HepG2 (cell line): ENCODE results near the gene HOXD3. TPM values are rescaled to one million over a fixed set of nuclear protein-coding genes. Genes with fewer than 3 reads are reported as not detected.
A peak's percentile ranks its signal among the peaks of the same experiment; 100 is the strongest.

ENCODE experiments used
- ATAC-seq: fragments of 200-7000 bp; cut with Tn5 transposase; 3 replicates; pipeline ENCODE4 v1.9.1; 2020; ENCODE audit warnings: mild to moderate bottlenecking, moderate library complexity
- BruUV-seq: library from RNA; stranded (reverse); fragments of 400-500 nt; replicated peaks from 2 replicates; lab custom pipeline; 2021; lab: Mats Ljungman, UMichigan
- CTCF ChIA-PET: fragments of 300-600 bp; formaldehyde crosslinking; extraction: SDS; loops from one replicate; lab custom pipeline; 2021; ENCODE audit warnings: low total read pairs, inconsistent platforms, low intra/inter-chr PET ratio; lab: Yijun Ruan, JAX
- POLR2A ChIA-PET: fragments of 350-600 bp; sonication (Branson Sonifier 250); formaldehyde crosslinking; loops from one replicate; lab custom pipeline; 2020; ENCODE audit warnings: antibody characterized with exemption, inconsistent platforms; lab: Yijun Ruan, JAX
- DNase-seq: peaks from one replicate; pipeline ENCODE4 v3.0.0-alpha.2; 2015; ENCODE audit warnings: low spot score
- FAIRE-seq: peaks from 3 replicates; lab custom pipeline; 2011; peaks lifted over from hg19 to GRCh38; lab: Jason Lieb, UNC
- H2AFZ ChIP-seq: one replicate; pipeline ENCODE4 v1.6.1; 2011; ENCODE audit warnings: low read length, inconsistent platforms
- H3K27ac ChIP-seq: fragments of 300-600 bp; 3 replicates; pipeline ENCODE4 v1.8.0; 2011; ENCODE audit warnings: mixed run types, mild to moderate bottlenecking, mixed read lengths, low read length, inconsistent platforms; ENCODE audit not compliant: insufficient read depth; ENCODE audit errors: extremely low read length
- H3K27me3 ChIP-seq, 2 experiments: fragments of 200-600 bp in 1 of 2; 2 replicates in 1 of 2; 3 replicates in 1 of 2; pipeline versions ENCODE4 v1.6.0 to v1.8.0; 2011; ENCODE audit warnings: low read length in 2 of 2, mild to moderate bottlenecking in 2 of 2, moderate library complexity in 2 of 2, inconsistent platforms in 1 of 2; ENCODE audit not compliant: insufficient read depth in 2 of 2, control insufficient read depth in 1 of 2
- H3K36me3 ChIP-seq, 2 experiments: fragments of 200-600 bp in 1 of 2; replicated peaks in 1 of 2; 2 replicates in 1 of 2; 3 replicates in 1 of 2; pipeline versions ENCODE4 v1.5.1 to v1.8.0; 2011; ENCODE audit warnings: low read length in 2 of 2, inconsistent platforms in 1 of 2; ENCODE audit not compliant: insufficient read depth in 2 of 2, control insufficient read depth in 1 of 2
- H3K4me1 ChIP-seq: 2 replicates; pipeline ENCODE4 v1.5.1; 2012; ENCODE audit warnings: low read length, inconsistent platforms; ENCODE audit not compliant: insufficient read depth
- H3K4me2 ChIP-seq: 2 replicates; pipeline ENCODE4 v1.6.0; 2011; ENCODE audit warnings: low read depth, low read length, inconsistent platforms
- H3K4me3 ChIP-seq, 3 experiments: fragments of 200-600 bp in 1 of 3; sonication (generic), shearing (Covaris generic) in 1 of 3; replicated peaks in 1 of 3; 2 replicates each; pipeline ENCODE4 v1.5.1; 2011 to 2016; ENCODE audit warnings: low read length in 3 of 3, inconsistent platforms in 2 of 3, low read depth in 2 of 3, mild to moderate bottlenecking in 2 of 3, control low read depth in 1 of 3, mixed read lengths in 1 of 3; ENCODE audit not compliant: insufficient read depth in 1 of 3
- H3K79me2 ChIP-seq: one replicate; pipeline ENCODE4 v1.6.1; 2011; ENCODE audit warnings: low read length, inconsistent platforms; ENCODE audit not compliant: insufficient read depth
- H3K9ac ChIP-seq: 2 replicates; pipeline ENCODE4 v1.6.0; 2011; ENCODE audit warnings: mild to moderate bottlenecking, low read depth, low read length, inconsistent platforms; ENCODE audit not compliant: insufficient read depth
- H3K9me3 ChIP-seq: 2 replicates; pipeline ENCODE4 v1.5.1; 2012; ENCODE audit warnings: mild to moderate bottlenecking, low read length
- H4K20me1 ChIP-seq: 2 replicates; pipeline ENCODE4 v1.6.0; 2011; ENCODE audit warnings: inconsistent platforms, mild to moderate bottlenecking, low read length, moderate library complexity; ENCODE audit not compliant: insufficient read depth
- CBX2 ChIP-seq, 2 experiments: fragments of 200-600 bp in 1 of 2; sonication (generic); formaldehyde crosslinking in 1 of 2; IDR thresholded peaks; 2 replicates each; pipeline versions ENCODE4 v1.7.0 to v1.8.1; 2018 to 2022; ENCODE audit warnings: low read depth in 2 of 2, low read length in 1 of 2, mild to moderate bottlenecking in 1 of 2, missing genetic modification reagents in 1 of 2
- FOXK2 ChIP-seq: fragments of 450-650 bp; IDR thresholded peaks from 2 replicates; pipeline ENCODE4 v1.6.1; 2016
- MAFF ChIP-seq: IDR thresholded peaks from 2 replicates; pipeline ENCODE4 v1.6.1; 2011; ENCODE audit warnings: low read depth, low read length, improper control_type of control experiment
- MAFK ChIP-seq, 2 experiments: IDR thresholded peaks in 1 of 2; conservative IDR thresholded peaks in 1 of 2; 2 replicates each; pipeline ENCODE4 v1.6.1; 2011; ENCODE audit warnings: improper control_type of control experiment in 2 of 2, low read length in 2 of 2
- SPEN ChIP-seq: sonication (generic); formaldehyde crosslinking; IDR thresholded peaks from 2 replicates; pipeline ENCODE4 v1.5.1; 2020; ENCODE audit warnings: low read depth, mild to moderate bottlenecking, missing genetic modification reagents
- ZNF251 ChIP-seq: sonication (generic); formaldehyde crosslinking; IDR thresholded peaks from 2 replicates; pipeline ENCODE4 v1.9.0; 2021; ENCODE audit warnings: mild to moderate bottlenecking, missing genetic modification reagents
- ZNF296 ChIP-seq: sonication (generic); formaldehyde crosslinking; conservative IDR thresholded peaks from 2 replicates; pipeline ENCODE4 v1.5.0; 2020; ENCODE audit warnings: mild to moderate bottlenecking, missing genetic modification reagents
- WGBS: methylation state at CpG from one replicate; pipeline ENCODE4 v1.1.6; 2017; ENCODE audit warnings: low lambda C conversion rate; 5-methylcytosine and 5-hydroxymethylcytosine counted together
- in situ Hi-C: cut with HindIII; loops from 2 replicates; pipeline ENCODE4 v1.10.0; 2017; ENCODE audit warnings: low pct_unique_long_range_greater_than_20kb; ENCODE audit not compliant: extremely low pct_ligation_motif_present
- intact Hi-C: fragments of 100-400 bp; cut with micrococcal nuclease; formaldehyde crosslinking; loops from one replicate; pipeline ENCODE4 v1.10.0; 2022; ENCODE audit not compliant: unreplicated experiment
- polyA plus RNA-seq, 8 experiments: library from polyadenylated mRNA; depleted of rRNA in 3 of 8; stranded (reverse) in 7 of 8; unstranded in 1 of 8; fragments of >200 nt; fragmentation: Illumina TruSeq in 4 of 8; extraction: Trizol in 4 of 8; gene quantifications; 2 replicates each; pipeline versions ENCODE4 v1.2.1 to v1.2.3, GENCODE V29; 2011 to 2016; ENCODE audit warnings: low read depth in 4 of 8, missing spikeins in 1 of 8, mixed read lengths in 1 of 8; ENCODE audit not compliant: insufficient read depth in 1 of 8
- total RNA-seq, 5 experiments: library from RNA; depleted of rRNA; stranded (reverse); fragments of >200 nt; fragmentation: Illumina TruSeq; extraction: Trizol; gene quantifications; 2 replicates each; pipeline ENCODE4 v1.2.3, GENCODE V29; 2016; ENCODE audit warnings: low read depth in 1 of 5
- TF ChIP-seq, protein P1 (sequence below): sonication (generic); formaldehyde crosslinking; IDR thresholded peaks from 2 replicates; pipeline ENCODE4 v1.4.0; 2020; ENCODE audit warnings: mild to moderate bottlenecking, missing genetic modification reagents
- TF ChIP-seq, protein P2 (sequence below): IDR thresholded peaks from 2 replicates; pipeline ENCODE4 v1.6.1; 2016; ENCODE audit warnings: control low read depth

Gene HOXD3
- total and polyA plus RNA-seq, 2 of the 13 experiments (the other 11 are each of a cell fraction or from before 2014, with no cell fraction given), result 0.05 to 0.09 TPM

DNA sequence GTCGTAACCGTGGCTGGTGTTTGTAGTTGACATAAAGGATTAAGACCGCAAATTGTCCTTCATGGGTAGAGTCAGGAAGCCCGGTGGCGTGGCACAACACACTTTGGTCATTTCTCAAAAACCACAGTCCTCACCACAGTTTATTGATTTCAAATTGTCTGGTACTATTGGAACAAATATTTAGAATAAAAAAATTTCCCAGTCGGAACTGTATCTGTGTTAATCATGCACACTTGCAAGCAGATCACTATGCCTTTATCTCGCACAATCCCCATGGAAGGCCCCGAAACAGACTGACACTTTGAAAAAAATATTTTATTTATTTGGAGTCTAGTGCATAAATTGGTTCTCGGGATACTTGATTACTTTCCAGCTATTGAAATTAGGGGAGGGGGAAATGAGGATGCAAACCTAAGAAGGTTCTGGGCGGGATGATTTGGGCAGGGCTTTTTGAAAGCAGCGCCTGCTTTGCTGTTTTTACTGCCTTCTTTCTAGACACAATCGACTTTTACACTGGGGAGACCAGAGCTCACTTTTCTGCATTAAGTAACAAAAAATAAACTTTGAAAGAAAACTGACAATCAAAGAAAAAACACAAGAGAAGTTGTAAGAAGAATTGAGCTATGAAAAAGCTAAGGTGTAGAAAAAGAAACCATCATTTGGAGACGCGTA, 15.9 kb downstream of the HOXD3 start (continued):
- TF ChIP-seq, protein P1, sequence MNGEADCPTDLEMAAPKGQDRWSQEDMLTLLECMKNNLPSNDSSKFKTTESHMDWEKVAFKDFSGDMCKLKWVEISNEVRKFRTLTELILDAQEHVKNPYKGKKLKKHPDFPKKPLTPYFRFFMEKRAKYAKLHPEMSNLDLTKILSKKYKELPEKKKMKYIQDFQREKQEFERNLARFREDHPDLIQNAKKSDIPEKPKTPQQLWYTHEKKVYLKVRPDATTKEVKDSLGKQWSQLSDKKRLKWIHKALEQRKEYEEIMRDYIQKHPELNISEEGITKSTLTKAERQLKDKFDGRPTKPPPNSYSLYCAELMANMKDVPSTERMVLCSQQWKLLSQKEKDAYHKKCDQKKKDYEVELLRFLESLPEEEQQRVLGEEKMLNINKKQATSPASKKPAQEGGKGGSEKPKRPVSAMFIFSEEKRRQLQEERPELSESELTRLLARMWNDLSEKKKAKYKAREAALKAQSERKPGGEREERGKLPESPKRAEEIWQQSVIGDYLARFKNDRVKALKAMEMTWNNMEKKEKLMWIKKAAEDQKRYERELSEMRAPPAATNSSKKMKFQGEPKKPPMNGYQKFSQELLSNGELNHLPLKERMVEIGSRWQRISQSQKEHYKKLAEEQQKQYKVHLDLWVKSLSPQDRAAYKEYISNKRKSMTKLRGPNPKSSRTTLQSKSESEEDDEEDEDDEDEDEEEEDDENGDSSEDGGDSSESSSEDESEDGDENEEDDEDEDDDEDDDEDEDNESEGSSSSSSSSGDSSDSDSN, result no peak
- TF ChIP-seq ZNF296 (CRISPR knock-in tag) (no peak), ZNF251 (no peak)
- TF ChIP-seq, protein P2, sequence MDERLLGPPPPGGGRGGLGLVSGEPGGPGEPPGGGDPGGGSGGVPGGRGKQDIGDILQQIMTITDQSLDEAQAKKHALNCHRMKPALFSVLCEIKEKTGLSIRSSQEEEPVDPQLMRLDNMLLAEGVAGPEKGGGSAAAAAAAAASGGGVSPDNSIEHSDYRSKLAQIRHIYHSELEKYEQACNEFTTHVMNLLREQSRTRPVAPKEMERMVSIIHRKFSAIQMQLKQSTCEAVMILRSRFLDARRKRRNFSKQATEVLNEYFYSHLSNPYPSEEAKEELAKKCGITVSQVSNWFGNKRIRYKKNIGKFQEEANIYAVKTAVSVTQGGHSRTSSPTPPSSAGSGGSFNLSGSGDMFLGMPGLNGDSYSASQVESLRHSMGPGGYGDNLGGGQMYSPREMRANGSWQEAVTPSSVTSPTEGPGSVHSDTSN, result no peak

- no peak overlapping the region for H3K27ac ChIP-seq
- H3K4me1 ChIP-seq, result peaks cover 58% of the 10 kb centered on the region
- FAIRE-seq, result no peak
- H4K20me1 ChIP-seq, result no peaks in the 10 kb centered on the region
- DNase-seq, result no peak
- H3K4me2 ChIP-seq, result peak overlapping the region; percentile 67
- no peak overlapping the region for H3K9ac ChIP-seq
- no peak for TF ChIP-seq SPEN
- peak; percentile 42; the same call in 1 of the 2 replicates for TF ChIP-seq MAFF
- no peak for TF ChIP-seq FOXK2
- 0 out of 2 replicates have a peak, but pooled peaks have one; percentile 73 for TF ChIP-seq CBX2 (IDR thresholded peaks at IDR 0.05; ENCODE audit: low read depth, low read length)
- no peak for TF ChIP-seq CBX2 (CRISPR knock-in tag; IDR thresholded peaks at IDR 0.05; ENCODE audit: low read depth)
- TF ChIP-seq MAFK (conservative IDR thresholded peaks at IDR 0.05 in 1 of 2, IDR thresholded peaks at IDR 0.05 in 1 of 2; ENCODE audit: low read length in 2 of 2), result peak; percentile 37 to 71
- TSS peak; percentile 32 for BruUV-seq
- H2AFZ ChIP-seq, result no peak overlapping the region
- 50% methylated on average over 7 of the region's 7 CpGs for WGBS
- H3K9me3 ChIP-seq, result no peaks in the 10 kb centered on the region
- intact Hi-C loops, result no loop called here
- ChIA-PET POLR2A (interaction anchor here (0.8 to 4.4 kb wide), 4 partner anchors 13 to 199 kb away, joined by 3 to 21 read pairs (median 4); partner anchors contain the start of genes HOXD1 and MTX2), CTCF (no interaction called here)
- in situ Hi-C loops, result no loop called here
- H3K4me3 ChIP-seq, result peak overlapping the region in 1 of 3 experiments; percentile 42; a peak in 1 of 6 replicates
- peaks cover 4 to 14% of the 10 kb centered on the region in 2 experiments; a peak in 4 of 5 replicates for H3K27me3 ChIP-seq
- no peaks in the 10 kb centered on the region for H3K79me2 ChIP-seq
- ATAC-seq, result no peak
- peaks cover 0 to 29% of the 10 kb centered on the region in 2 experiments; a peak in 4 of 5 replicates for H3K36me3 ChIP-seq
Observed at GRCh38 chr2:176173567-176174381, 16.7 kb downstream of the HOXD3 start.
